Lower leg skin (tissue), 3 donors: ENCODE measurements around the gene PSMC1.

Source experiments
- POLR2A ChIP-seq, 2 donors: fragments of 450-650 bp; IDR thresholded peaks; one replicate each; pipeline ENCODE4 v1.6.1; 2016 to 2017; ENCODE audit warnings: antibody characterized with exemption in 2 of 2, mild to moderate bottlenecking in 1 of 2, moderate library complexity in 1 of 2
- TF ChIP-seq, protein P1 (sequence below), 3 donors: fragments of 450-650 bp; IDR thresholded peaks; one replicate each; pipeline ENCODE4 v1.5.1; 2016; ENCODE audit warnings: antibody characterized with exemption in 3 of 3, mild to moderate bottlenecking in 3 of 3, moderate library complexity in 2 of 3

DNA sequence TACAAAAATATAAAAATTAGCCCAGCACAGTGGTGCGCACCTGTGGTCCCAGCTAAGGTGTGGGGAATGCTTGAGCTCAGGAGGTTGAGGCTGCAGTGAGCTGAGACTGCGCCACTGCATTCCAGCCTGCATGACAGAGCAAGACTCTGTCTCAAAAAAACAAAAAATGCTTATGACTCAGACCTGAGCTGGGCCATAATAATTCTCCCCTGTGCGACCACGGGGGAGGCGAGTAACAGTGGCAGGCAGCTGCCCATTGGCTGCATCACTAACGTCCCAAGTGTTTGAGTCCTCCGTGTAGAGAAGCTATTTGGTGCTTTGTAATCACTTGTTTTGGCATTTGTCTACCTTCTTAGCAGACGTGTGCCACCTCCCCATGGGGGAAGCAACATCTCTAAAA is 24.9 kb downstream of the PSMC1 start:
- TF ChIP-seq, protein P1, sequence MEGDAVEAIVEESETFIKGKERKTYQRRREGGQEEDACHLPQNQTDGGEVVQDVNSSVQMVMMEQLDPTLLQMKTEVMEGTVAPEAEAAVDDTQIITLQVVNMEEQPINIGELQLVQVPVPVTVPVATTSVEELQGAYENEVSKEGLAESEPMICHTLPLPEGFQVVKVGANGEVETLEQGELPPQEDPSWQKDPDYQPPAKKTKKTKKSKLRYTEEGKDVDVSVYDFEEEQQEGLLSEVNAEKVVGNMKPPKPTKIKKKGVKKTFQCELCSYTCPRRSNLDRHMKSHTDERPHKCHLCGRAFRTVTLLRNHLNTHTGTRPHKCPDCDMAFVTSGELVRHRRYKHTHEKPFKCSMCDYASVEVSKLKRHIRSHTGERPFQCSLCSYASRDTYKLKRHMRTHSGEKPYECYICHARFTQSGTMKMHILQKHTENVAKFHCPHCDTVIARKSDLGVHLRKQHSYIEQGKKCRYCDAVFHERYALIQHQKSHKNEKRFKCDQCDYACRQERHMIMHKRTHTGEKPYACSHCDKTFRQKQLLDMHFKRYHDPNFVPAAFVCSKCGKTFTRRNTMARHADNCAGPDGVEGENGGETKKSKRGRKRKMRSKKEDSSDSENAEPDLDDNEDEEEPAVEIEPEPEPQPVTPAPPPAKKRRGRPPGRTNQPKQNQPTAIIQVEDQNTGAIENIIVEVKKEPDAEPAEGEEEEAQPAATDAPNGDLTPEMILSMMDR (IDR thresholded peaks at IDR 0.05) = no peak
- TF ChIP-seq POLR2A (IDR thresholded peaks at IDR 0.05) = no peak
